Left lobe of liver (tissue), 2 donors: ENCODE results near the gene TMCO6. TPM values are rescaled to one million over a fixed set of nuclear protein-coding genes. Genes with fewer than 3 reads are reported as not detected.
"Not testable (repeated sequence)": the region's sequence is repeated elsewhere in the genome, so short reads cannot be mapped to it uniquely, and the experiment has no call there.

Experiments used
- ATAC-seq: fragments of 200-7000 bp; cut with Tn5 transposase; one replicate; pipeline ENCODE4 v1.9.1; 2020; ENCODE audit warnings: mild to moderate bottlenecking, moderate library complexity
- DNase-seq: peaks from one replicate; pipeline ENCODE4 v3.0.0-alpha.2; 2020; ENCODE audit warnings: low spot score
- total RNA-seq: library from RNA; stranded (reverse); gene quantifications from one replicate; pipeline ENCODE4 v1.2.1, GENCODE V29; 2021
- donor health status: DM: no; HTN: no; CAD: no; lungs with moderate emphysema.
- donor health status: DM: no; HTN: yes; CAD: no.

The TMCO6 gene
- total RNA-seq, 1 donor from 2014 or later = 15.6 TPM

DNA sequence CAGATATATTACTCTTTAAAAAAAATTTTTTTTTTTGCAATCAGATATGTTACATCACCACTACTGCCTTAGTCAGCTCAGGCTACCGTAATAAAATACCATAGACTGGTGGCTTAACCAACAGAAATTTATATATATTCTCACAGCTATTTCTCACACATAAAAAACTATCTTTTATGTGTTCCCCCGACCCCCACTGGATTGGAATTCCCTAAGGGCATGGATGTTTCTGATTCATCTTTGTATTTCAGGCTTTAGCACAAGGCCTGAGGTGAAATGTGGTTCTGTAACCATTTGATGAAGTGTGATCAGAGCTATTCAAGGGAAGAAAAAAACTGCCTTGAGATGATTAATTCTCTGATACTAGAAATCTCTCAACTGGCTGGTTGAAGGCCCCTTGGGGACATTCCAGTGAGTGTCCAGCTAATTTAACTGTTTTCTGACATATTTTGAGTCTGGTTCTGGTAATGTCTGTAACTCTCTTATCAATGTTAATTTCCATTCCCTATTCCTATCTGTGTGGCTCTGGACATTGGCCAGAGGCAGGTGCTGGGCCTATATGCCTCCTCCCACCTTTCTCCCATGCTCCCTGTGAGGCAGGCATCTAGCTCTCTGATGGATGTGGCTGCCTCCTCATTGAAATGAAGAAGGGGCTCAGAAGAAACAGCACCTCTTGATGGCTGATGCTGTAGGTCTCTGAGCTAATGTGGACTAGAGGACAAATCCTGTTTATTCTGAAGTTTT is 8.8 kb upstream of the TMCO6 start:
- DNase-seq = no peak
- no peak for ATAC-seq

DNA sequence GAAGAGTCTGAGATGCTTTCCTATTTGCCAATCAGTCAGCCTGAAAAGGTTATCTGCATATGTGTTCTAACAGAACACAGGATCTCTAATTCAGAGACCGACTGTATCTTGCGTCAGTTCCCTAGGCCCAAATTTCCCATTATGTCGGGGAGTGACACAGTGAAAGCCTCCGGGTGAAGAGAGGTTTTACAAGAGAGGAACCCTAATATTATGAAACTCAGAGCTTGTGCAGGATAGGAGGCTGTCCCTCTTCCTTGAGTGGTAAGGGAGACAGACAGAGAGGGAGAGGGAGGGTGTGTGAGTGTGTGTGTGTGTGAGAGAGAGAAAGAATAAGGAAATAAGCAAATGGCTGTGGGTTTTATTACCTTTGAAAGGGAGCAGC is 8.2 kb upstream of the TMCO6 start:
- DNase-seq (no peak), ATAC-seq (no peak)

GRCh38 chr5:140631831-140632365 is 7.4 kb upstream of the TMCO6 start:
- DNase-seq (no peak), ATAC-seq (peak; percentile 58)

- DNase-seq = peak; percentile 82
- peak; percentile 55 for ATAC-seq
Measured at GRCh38 chr5:140632366-140633020, 6.8 kb upstream of the TMCO6 start.

- peak; percentile 84 for DNase-seq
- ATAC-seq = peak; percentile 66
Measured at GRCh38 chr5:140633021-140633471, 6.2 kb upstream of the TMCO6 start, which contains the start of gene CD14. CD14 (minus strand) TSS chr5:140633175; CDS start chr5:140633071, 104 bp downstream.

- ATAC-seq (no peak), DNase-seq (no peak)
Measured at GRCh38 chr5:140633501-140633900, 5.8 kb upstream of the TMCO6 start.

- ATAC-seq = peak; percentile 16
- no peak for DNase-seq
Measured at GRCh38 chr5:140634103-140634502, 5.1 kb upstream of the TMCO6 start.

GRCh38 chr5:140635291-140636257 is 3.7 kb upstream of the TMCO6 start:
- DNase-seq (no peak), ATAC-seq (no peak)

GRCh38 chr5:140637371-140638100 is 1.7 kb upstream of the TMCO6 start:
- DNase-seq = no peak
- ATAC-seq = no peak

DNA sequence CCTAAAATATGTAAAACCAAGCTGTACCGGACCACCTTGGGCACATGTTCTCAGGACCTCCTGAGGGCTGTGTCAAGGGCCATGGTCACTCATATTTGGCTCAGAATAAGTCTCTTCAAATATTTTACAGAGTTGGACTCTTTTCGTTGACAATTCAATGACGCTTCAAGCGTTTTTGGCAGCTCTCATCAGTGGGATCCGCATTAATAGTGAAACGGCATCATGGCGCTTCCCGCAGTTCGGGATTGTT is 428 bp upstream of the TMCO6 start:
- DNase-seq, ATAC-seq: not testable (repeated sequence)

DNA sequence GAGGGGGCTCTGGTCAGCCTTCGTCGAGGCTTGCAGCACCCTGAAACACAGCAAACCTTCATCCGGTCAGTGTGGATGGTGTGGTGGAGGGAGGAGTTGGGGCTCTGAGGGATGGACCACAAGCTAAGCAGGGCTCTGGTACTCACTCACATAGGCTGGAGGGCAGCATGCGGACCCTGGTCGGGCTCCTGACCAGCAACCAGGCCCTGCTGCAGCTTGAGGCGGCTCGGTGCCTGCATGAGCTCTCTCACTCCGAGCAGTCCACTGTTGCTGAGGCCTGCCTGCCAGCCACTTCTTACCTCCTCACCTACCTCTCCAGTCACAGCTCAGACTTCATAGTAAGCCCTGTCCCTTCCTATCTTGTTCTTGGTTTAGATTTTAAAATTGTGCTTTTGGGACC is 2.5 kb downstream of the TMCO6 start:
- DNase-seq (no peak), ATAC-seq (no peak)

GRCh38 chr5:140642718-140643117 is 3.5 kb downstream of the TMCO6 start:
- ATAC-seq = peak; percentile 6
- peak; percentile 78 for DNase-seq

DNA sequence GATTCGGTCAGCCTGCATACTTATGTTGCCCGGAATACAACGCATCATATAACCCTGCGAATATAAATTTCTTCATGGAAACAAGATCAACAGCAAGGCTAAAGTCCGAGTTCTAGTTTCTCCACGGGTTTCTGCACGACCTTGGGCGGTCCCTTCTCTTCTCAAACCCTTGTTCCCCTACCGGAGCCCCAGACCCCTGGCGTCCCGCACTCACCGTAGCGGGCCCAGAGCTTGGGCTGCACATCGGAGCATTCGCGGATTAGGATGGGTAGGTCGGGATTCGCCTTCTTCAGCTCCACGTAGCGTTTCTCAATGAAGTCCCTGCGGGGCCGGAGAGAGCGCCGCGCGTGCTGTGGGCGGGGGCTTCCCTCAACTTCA is 7.8 kb downstream of the TMCO6 start:
- ATAC-seq = peak; percentile 14
- no peak for DNase-seq

DNA sequence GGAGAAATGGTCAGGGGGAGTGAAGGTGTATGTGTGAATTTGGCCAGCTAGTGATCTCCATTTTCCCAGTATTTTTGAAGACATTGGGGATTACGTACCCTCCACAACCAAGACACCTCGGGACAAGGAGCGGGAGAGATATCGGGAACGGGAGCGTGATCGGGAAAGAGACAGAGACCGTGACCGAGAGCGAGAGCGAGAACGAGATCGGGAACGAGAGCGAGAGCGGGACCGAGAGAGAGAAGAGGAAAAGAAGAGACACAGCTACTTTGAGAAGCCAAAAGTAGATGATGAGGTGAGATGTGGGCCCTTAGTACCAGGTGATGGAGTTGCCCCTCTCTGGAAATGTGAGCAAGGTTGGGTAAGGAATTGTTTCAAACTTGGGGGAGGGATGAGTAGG is 19.6 kb downstream of the TMCO6 start:
- ATAC-seq = no peak
- no peak for DNase-seq

DNA sequence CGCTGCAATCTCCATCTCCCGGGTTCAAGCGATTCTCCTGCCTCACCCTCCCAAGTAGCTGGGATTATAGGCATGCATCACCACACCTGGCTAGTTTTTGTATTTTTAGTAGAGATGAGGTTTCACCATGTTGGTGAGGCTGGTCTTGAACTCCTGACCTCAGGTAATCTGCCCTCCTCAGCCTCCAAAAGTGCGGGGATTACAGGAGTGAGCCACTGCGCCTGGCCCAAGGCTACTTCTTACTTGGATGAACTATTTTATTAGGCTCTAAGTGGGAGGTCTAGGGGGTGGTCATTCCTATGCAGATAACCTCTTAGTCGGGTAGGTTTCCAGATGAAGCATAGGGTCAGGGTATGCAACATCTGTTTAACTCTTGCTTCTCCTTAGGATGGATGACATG is 21.1 kb downstream of the TMCO6 start:
- not testable (repeated sequence) for ATAC-seq, DNase-seq

DNA sequence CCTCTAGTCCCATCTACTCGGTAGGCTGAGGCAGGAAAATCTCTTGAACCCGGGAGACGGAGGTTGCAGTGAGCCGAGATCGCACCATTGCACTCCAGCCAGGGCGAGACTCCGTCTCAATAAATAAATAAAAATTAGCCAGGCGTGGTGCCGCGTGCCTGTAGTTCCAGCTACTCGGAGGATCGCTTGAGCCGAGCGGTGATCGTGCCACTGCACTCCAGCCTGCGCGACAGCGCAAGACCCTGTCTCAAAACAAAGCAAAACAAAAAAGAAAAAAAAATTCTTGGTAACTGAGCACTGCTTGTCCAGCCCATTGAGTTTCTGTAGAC is 24.7 kb downstream of the TMCO6 start:
- DNase-seq = no peak

DNA sequence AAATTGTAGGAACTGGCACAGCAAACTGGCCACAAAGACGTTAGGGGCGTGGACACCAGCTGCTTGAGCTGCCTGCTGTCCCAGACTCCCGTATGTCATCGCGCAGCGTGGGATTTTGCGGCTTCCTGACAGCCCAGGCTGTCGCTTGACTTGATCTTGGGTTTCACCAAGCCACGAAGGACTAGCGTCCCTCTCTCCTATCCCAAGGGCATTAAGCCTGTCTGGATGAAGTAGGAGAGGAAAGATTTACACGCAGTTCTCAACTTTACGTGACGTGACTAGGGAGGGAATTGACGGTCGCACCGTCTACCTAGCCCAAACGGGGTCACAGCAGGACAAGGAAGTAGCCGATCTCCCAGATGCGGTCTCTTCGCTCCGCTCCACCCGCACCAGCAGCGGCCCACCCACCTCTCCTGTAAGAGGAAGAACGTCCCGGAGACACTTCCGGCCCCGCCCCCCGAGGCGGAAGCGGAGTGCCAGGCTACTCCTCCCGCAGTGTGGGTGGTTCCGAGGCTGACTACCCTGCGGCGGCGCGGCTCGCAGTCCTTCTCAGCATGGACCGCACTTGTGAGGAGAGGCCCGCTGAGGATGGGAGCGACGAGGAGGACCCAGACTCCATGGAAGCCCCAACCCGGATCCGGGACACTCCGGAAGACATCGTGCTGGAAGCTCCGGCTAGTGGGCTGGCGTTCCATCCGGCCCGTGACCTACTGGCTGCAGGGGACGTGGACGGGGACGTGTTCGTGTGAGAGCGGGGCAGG is 25.3 kb downstream of the TMCO6 start, which contains the start of gene WDR55:
Gene WDR55, plus strand, starts transcription at position 546 of the 761 bp plus-strand sequence. Its CDS starts 9 bp downstream, at position 555.
- ATAC-seq (peak; percentile 98), DNase-seq (peak; percentile 96)

More for the DNA sequence above, 24.7 kb downstream of the TMCO6 start:
- ATAC-seq = peak; percentile 35

- not testable (repeated sequence) for DNase-seq
- ATAC-seq = peak; percentile 9
Measured at GRCh38 chr5:140671035-140671434, 31.8 kb downstream of the TMCO6 start.

- DNase-seq (no peak), ATAC-seq (no peak)
Measured at GRCh38 chr5:140671472-140672125, 32.3 kb downstream of the TMCO6 start.
